ENCODE data around the gene LRR1.
"Not testable (repeated sequence)": the region's sequence is repeated elsewhere in the genome, so short reads cannot be mapped to it uniquely, and the experiment has no call there.

Gene LRR1, protein sequence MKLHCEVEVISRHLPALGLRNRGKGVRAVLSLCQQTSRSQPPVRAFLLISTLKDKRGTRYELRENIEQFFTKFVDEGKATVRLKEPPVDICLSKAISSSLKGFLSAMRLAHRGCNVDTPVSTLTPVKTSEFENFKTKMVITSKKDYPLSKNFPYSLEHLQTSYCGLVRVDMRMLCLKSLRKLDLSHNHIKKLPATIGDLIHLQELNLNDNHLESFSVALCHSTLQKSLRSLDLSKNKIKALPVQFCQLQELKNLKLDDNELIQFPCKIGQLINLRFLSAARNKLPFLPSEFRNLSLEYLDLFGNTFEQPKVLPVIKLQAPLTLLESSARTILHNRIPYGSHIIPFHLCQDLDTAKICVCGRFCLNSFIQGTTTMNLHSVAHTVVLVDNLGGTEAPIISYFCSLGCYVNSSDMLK

DNA sequence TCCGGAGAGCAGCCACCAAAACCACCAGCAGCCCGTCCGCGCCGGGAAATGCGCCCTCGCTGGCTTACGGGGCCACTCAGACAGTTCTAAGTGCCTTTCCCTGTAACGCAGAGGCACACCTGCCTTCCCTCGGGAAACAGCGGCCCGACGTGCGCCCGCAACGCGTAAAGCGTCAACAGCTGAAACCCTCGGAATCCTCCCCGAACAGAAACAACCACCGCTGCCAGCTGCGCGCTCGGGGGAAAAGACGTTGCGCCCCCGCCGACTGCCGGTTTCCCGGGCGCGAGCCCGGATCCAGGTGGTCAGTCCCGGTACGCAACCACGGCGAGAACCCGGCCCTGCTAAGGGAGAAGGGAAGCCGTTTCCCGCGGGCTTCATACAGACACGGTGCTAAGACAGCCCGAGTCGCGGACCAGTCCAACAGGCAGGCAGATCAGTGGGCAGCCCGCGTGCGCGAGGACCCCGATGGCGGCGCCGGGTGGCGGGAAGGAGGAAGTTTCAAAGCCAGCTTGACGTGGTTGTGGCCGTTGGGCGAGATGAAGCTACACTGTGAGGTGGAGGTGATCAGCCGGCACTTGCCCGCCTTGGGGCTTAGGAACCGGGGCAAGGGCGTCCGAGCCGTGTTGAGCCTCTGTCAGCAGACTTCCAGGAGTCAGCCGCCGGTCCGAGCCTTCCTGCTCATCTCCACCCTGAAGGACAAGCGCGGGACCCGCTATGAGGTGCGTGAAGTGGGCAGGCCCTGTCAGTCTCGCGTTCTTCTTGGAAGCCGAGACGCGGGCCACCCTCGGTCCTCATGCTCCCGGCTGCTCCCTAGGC is at the start of gene LRR1:
TSS of gene LRR1 (plus strand) at position 456 of the 816 bp plus-strand sequence. CDS start at position 537, 81 bp downstream.
- peak; percentile 73 to 77 for DNase-seq (ENCODE audit: low read depth in 2 of 2)

DNA sequence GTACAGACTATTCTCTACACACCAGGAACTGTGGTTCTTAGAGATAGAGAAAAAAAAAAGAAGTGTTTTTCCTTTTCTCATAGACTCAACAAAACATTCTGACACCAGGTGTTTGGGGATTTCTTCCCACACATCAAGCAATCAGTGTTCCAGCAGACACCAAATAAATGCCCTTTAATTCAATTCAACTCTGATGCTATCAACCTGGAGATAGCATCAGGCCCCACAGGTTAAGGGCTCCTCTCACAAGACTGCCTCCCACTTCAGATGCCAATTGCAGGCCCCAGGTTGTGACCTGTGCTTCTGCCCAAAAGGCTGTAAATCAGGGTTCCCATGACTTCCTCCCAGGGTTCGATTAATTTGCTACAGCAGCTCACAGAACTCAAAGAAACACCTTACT is 49.3 kb upstream of the LRR1 start:
- no peak for DNase-seq (ENCODE audit: low read depth in 2 of 2)

DNA sequence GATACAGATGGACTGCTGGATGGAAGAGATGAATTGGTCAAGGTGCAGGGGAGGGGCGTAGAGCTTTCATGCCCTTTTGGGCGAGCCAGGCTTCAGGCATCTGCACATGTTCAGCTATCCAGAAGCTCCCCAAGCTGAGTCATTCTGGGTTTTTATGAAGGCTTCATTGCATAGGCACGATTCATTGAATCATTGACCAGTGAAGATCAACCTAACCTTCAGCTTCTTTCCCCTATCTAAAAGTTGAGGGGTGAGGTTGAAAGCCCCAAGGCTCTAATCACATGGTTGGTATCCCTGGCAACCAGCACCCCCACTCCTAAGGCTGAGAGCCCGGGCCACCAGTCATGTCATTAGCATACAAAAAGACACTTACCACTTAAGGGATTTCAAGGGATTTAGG is 48.9 kb upstream of the LRR1 start:
- no peak for DNase-seq (ENCODE audit: low read depth in 2 of 2)

DNA sequence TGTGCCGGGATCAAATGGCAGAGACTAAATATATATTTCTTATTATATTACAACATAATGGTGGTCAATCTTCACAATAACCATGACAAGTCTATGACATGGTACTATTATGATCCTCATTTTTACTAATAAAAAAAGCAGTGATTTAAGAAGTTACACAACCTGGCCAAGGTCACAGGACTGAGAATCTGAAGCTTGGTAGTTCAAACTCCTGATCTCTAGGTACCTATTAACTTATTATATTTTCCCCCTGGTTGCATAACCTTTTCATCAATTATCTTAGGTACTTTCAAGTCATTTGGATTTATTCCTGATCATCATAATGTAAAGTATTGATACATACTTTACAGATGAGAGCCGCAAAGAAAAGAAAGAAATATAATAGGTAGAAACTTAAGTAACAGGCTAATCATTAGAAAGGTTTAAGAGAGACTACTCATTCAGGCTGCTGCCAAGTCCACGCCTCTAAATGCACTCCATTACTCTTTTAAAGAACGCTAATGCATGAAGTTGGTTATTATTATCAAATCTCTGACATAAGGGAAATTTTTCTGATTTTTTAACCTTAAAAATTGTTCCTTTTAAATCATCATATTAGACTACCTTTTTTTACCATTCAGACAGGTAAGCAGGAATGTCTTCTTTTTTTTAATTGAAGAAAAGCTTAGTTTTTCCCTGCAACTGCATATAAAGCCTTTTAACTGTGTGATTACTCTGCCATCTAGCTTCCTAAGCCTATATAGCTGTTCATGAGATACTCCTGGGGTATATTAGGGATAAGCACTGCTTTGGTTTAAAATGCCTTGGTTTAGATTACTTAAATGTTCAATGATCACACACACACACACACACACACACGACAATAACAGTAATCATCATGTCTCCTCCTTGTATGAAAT is 48.2 kb upstream of the LRR1 start:
- DNase-seq (ENCODE audit: low read depth in 2 of 2) = no peak

DNA sequence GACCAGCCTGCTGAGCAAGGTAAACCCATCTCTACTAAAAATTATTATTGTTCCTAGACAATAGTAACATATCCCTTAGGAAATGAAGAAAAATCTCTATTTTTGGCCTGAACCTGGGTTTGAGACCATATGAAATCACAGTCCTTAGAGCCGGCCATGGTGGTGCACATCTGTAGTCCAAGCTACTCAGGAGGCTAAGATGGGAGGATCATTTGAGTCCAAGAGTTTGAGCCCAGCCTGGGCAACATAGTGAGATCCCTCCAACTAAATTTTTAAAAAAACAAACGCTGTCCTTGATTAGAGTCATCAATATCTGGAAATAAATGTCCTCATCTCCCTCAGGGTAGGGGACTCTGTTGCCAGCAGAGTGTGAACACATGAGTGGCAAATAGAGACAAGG is 47.2 kb upstream of the LRR1 start:
- DNase-seq (ENCODE audit: low read depth in 2 of 2) = no peak

DNA sequence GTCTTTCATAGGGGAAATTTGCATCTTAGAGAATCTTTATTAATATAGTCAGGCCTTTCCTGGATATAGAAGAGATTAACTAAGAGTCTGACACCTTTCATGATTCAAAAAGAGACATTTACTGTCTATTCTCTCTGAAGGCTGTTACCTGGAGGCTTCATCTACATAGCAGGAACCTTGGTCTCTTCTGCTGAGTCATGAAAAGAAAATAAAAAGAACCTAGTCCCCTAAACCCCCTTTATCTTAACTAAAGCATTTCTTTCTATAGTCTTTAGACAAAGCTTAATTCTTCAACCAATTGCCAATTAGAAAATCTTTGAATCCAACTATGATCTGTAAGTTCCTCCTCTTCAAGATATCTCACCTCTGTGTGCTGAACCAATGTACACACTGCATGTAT is 45.6 kb upstream of the LRR1 start:
- DNase-seq (ENCODE audit: low read depth in 2 of 2) = no peak

DNA sequence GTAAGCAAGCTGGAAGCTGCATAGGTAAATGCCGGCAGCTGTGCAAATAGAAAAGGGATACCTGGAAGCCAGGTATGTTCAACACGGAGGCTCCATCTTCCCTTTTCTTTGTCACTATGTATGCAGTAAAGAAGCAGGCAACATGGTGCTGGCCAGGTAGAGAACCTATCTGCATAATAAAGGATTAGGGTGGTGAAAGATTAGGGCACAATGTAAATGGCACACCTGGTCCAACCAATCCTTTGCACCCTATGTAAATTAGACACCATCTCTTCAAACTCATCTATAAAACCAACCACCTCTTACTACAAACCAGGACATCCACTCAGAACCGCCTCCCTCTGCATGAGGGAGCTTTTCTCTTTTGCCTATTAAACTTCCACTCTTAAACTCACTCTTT is 44.8 kb upstream of the LRR1 start:
- no peak for DNase-seq (ENCODE audit: low read depth in 2 of 2)

DNA sequence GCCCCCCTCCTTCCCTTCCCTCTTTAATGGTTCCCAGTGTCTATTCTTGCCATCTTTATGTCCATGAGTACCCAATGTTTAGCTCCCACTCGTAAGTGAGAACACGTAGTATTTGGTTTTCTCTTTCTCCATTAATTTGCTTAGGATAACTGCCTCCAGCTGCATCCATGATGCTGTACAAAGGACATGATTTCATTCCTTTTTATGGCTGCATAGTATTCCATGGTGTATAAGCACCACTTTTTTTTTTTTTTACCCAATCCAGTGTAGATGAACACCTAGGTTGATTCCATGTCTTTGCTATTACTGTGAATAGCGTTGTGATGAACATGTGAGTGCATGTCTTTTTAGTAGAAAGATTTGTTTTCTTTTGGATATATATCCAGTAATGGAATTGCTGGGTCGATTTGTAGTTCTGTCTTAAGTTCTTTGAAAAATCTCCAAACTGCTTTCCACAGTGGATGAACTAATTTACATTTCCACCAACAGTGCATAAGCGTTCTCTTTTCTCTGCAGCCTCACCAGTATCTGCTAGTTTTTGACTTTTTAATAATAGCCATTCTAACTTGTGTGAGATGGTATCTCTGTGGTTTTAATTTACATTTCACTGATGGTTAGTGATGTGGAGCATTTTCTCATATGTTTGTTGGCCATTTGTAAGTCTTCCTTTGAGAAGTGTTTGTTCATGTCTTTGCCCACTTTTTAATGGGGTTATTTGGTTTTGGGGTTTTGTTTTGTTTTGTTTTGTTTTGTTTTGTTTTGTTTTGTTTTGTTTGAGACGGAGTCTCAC is 38.6 kb upstream of the LRR1 start:
- DNase-seq (ENCODE audit: low read depth in 2 of 2) = no peak

DNA sequence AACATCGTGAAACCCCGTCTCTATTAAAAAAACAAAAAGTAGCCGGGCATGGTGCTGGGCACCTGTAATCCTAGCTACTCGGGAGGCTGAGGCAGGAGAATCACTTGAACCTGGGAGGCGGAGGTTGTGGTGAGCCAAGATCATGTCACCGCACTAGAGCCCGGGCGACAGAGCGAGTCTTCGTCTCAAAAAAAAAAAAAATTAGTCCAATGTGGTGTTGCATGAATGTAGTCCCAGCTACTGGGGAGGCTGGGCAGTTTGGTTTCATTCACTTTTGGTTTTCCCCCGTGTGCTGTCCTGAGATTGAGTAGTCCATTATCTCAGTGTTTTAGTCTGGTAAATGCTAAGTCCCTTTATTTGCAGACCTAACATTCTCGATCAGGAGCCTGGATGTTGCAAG is 32.0 kb upstream of the LRR1 start:
- no peak for DNase-seq (ENCODE audit: low read depth in 2 of 2)

DNA sequence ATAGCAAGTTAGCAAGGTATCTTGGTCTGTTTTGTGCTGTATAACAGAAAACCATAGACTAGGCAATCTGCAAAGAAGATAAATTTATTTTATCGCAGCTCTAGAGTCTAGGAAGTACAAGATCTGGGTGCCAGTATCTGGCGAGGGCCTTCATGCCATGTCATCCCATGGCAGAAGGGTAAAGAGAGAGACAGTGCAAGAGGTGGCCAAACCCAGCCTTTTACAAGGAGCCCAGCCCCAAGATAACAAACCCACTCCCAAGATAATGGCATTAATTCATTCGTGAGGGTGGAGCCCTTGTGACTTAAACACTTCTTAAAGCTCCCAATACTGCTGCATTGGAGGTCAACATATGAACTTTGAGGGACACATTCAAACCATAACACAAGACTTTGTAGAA is 29.5 kb upstream of the LRR1 start:
- no peak for DNase-seq (ENCODE audit: low read depth in 2 of 2)

DNA sequence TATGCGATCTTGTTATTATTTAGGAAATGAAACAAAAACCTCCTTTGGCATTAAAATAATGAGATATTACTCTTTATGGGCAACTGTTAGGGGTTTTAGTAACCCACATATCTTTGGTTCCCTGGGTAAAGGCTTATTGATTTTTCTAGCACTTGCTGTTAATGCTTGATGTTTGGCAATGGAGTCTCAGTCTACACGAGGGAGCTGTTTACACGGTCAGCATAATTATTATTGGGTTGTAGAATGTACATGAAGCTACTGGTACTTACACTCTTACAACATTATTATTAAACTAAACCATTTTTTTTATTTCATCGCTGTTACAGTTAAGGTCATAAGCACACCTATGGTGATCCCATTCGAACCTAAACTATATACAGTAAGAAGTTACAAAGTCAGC is 24.7 kb upstream of the LRR1 start:
- no peak for DNase-seq (ENCODE audit: low read depth in 2 of 2)

DNA sequence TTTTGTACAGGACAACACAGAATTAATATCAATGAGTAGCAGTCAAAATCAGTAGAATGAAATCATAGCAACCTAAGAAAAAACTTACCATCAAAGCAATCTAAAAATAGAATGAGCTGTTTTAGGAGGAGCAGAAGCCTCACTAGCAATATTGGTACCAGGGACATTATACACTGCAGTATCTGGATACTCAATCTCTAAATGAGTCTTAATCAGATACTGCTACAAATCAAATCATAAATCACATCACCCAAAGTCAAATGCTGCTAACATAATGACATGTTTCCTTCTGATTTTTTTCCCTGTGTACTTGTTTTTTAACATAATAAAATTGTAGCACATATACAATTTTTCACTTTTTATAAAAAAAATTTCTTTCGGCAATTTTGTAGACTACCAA is 20.6 kb upstream of the LRR1 start:
- DNase-seq (ENCODE audit: low read depth in 2 of 2) = no peak

DNA sequence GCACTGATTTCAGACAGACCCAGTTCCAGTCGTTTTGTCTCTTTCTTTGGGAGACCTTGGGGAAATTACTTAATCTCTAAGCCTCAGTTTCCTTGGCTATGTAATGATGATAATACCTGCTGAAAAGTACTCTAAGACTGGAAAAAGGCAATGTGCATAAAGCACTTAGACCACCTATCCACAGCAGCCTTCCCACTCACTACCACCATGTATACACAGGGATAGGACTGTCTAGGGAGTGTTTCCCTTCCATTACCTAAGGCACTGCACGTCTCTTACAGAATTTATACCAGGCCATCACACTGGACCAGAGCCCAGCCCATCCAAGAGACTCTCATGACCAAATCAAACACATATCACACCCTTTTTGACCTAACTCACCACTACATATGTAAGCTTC is 18.9 kb upstream of the LRR1 start:
- no peak for DNase-seq (ENCODE audit: low read depth in 2 of 2)

DNA sequence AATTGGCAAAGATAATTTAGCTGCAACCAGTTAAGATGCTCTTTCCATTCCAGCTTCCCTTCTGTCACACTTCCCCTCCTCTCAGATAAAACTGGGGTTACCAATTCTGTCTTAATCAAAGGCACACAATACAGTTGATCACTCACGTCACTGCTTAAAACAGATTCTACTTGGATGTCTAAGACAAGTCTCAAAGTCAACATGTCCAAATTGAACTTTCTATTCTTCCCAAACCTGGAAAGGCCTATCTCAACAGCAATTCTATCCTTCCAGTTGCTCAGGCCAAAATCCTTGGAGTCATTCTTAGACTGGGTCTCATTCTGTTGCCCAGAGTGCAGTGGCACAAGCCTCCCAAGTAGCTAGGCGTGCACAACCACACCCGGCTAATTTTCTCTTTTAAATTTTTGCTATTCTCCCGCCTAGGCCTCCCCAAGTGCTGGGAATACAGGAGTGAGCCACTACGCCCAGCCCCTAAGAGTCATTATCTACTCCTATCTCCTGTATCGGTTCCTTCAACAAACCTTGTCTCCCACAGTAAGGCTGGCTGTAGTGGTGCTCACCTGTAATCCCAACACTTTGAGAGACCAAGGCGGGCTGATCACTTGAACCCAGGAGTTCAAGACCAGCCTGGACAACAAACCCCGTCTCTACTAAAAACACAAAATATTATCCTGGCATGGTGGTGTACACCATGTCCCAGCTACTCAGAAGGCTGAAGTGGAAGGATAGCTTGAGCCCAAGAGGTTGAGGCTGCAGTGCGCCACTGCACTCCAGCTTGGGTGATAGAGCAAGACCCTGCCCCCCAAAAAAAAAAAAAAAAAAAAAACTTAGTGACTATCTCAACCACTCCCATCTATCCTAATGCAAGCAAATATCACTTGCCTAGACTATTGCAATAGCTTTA is 17.3 kb upstream of the LRR1 start:
- DNase-seq (ENCODE audit: low read depth in 2 of 2) = no peak

DNA sequence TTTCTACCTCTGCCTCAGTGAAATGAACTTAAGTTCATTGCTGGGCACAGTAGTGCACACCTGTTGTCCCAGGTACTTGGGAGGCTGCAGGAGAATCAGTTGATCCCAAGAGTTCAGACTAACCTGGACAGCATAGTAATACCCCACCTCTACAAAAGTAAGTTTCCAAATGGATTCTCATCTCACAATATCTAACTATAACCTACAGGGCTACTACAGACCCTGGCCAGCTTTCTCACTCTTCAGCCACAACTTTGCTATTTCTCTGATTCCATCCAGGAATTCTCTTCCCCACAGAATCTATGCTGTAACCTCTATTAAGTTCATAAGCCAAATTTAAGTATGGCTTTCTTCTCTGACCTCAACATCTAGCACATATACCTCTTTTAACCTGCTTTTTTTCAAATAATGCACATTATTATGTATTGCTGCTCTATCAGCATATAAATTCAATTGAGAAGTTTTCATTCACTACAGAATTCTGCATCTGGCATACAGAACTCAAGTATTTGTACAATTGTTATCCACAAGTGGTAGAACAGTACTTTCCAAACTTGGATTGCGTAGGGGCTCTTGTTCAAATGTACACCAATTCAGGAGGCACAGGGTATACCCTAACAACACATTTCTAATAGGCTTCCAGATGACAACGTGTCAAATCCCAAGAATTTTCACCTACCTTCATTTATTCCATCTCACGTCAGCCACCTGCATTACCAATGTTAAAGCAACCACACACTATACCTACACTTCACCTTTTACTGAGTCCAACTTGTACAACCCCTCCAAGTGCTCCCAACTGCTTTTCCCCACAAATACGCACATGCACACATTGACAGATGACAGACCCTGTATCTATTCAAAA is 16.4 kb upstream of the LRR1 start:
- no peak for DNase-seq (ENCODE audit: low read depth in 2 of 2)

DNA sequence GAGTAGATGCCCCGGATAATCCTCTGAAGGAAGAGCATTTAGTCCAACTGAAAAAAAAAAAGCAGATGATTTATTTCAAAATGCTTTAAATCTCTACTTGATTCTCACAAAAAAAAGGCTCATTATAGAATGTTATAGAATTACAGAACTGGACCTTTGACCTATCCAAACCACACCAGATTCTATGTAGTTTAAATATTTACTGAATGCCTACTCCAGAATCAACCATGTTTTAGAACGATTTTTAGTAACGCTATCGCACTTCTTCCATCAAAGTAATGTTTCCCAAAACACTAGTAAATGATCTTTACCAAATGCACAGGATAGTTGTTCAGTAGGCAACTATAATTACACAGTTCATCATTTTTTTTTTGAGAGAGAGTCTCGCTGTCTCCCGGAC is 15.1 kb upstream of the LRR1 start:
- DNase-seq (ENCODE audit: low read depth in 2 of 2) = no peak

DNA sequence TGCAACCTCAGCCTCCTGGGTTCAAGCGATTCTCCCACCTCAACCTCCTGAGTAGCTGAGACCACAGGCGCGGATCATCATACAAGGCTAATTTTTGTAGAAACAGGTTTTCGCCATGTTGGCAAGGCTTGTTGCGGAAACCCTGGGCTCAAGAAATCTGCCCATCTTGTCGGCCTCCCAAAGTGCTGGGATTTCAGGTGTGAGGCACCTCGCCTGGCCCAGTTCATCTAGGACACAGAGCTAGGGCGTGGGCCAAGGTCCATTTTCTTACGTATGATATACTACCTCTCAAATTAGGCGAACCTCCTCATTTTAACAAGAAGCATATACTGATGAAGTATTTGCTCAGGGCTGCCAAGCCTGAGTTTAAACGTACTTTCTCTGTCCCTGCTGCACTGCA is 14.7 kb upstream of the LRR1 start:
- DNase-seq (ENCODE audit: low read depth in 2 of 2) = no peak

DNA sequence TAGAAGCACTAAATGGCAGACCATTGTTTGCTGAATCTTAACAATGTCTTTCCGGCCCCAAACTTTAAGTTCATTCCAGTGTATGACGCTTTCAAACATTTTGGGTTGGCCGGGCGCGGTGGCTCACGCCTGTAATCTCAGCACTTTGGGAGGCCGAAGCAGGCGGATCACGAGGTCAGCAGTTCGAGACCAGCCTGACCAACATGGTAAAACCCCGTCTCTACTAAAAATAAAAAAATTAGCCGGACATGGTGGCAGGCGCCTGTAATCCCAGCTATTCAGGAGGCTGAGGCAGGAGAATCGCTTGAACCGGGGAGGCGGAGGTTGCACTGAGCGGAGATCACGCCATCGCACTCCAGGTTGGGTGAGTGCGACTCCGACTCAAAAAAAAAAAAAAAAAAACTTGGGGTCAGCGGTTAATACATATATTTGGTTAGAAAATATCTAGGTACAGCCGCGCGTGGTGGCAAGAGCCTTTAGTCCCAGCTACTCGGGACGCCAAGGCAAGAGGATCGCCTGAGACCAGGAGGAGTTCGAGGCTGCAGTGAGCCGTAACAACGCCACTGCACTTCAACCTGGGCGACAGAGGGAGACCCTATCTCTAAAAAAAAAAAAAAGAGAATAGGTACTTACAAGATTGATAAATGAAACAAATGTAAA is 13.6 kb upstream of the LRR1 start:
- not testable (repeated sequence) for DNase-seq (ENCODE audit: low read depth in 2 of 2)

Data from activated CD4-positive, alpha-beta T cell treated with anti-CD3 and anti-CD28 coated beads for 24 hours (primary cell).